Ishikawa (cell line): ENCODE measurements around the gene BBOF1.

Source experiments
- CEBPB ChIP-seq: IDR thresholded peaks from 2 replicates; pipeline ENCODE4 v1.6.1; 2012
- CREB1 ChIP-seq: IDR thresholded peaks from 2 replicates; pipeline ENCODE4 v1.6.1; 2012; ENCODE audit warnings: low read depth
- EGR1 ChIP-seq: IDR thresholded peaks from 2 replicates; pipeline ENCODE4 v1.6.1; 2012
- EP300 ChIP-seq: IDR thresholded peaks from 2 replicates; pipeline ENCODE4 v1.6.1; 2012; ENCODE audit warnings: borderline replicate concordance
- FOXM1 ChIP-seq: IDR thresholded peaks from 2 replicates; pipeline ENCODE4 v1.6.1; 2012; ENCODE audit warnings: low read depth, borderline replicate concordance
- NFIC ChIP-seq: IDR thresholded peaks from 2 replicates; pipeline ENCODE4 v1.6.1; 2012
- RAD21 ChIP-seq: IDR thresholded peaks from 2 replicates; pipeline ENCODE4 v1.6.1; 2012; ENCODE audit warnings: low read depth
- TAF1 ChIP-seq: IDR thresholded peaks from 2 replicates; pipeline ENCODE4 v1.6.1; 2012; ENCODE audit warnings: low read depth, mild to moderate bottlenecking
- TCF12 ChIP-seq: IDR thresholded peaks from 2 replicates; pipeline ENCODE4 v1.6.1; 2012; ENCODE audit warnings: low read depth
- TEAD4 ChIP-seq: IDR thresholded peaks from 2 replicates; pipeline ENCODE4 v1.6.1; 2012
- YY1 ChIP-seq: IDR thresholded peaks from 2 replicates; pipeline ENCODE4 v1.6.1; 2012; ENCODE audit warnings: low read depth
- ZBTB7A ChIP-seq: IDR thresholded peaks from 2 replicates; pipeline ENCODE4 v1.6.1; 2012; ENCODE audit warnings: low read depth
- TF ChIP-seq, protein P1 (sequence below): IDR thresholded peaks from 2 replicates; pipeline ENCODE4 v1.6.1; 2012
- TF ChIP-seq, protein P2 (sequence below): IDR thresholded peaks from 2 replicates; pipeline ENCODE4 v1.6.1; 2012

Gene BBOF1

DNA sequence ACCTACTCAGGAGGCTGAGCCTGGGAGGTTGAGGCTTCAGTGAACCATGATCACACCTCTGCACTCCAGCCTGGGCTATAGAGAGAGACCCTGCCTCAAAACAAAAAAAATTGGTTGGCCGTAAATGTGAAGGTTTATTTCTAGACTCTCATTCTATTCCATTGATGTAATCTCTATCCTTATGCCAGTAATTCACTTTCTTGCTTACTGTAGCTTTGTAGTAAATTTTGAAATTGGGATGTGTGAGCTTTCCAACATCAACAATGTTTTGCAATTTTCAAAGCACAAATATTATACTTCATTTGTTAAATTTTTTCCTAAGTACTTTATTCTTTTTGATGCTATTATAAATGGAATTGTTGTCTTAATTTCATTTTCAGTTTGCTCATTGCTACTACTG is 90.2 kb downstream of the BBOF1 start:
- TF ChIP-seq, protein P1, sequence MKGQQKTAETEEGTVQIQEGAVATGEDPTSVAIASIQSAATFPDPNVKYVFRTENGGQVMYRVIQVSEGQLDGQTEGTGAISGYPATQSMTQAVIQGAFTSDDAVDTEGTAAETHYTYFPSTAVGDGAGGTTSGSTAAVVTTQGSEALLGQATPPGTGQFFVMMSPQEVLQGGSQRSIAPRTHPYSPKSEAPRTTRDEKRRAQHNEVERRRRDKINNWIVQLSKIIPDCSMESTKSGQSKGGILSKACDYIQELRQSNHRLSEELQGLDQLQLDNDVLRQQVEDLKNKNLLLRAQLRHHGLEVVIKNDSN = no peak
- TF ChIP-seq CEBPB = no peak
- TF ChIP-seq, protein P2, sequence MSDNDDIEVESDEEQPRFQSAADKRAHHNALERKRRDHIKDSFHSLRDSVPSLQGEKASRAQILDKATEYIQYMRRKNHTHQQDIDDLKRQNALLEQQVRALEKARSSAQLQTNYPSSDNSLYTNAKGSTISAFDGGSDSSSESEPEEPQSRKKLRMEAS = no peak
- TF ChIP-seq EGR1 = no peak
- no peak for TF ChIP-seq CREB1
- TF ChIP-seq ZBTB7A = no peak
- no peak for TF ChIP-seq EP300
- TF ChIP-seq RAD21 = no peak
- TF ChIP-seq TAF1 = no peak
- no peak for TF ChIP-seq FOXM1
- TF ChIP-seq TCF12 = no peak
- TF ChIP-seq YY1 = no peak
- TF ChIP-seq NFIC = no peak
- TF ChIP-seq TEAD4 = no peak

DNA sequence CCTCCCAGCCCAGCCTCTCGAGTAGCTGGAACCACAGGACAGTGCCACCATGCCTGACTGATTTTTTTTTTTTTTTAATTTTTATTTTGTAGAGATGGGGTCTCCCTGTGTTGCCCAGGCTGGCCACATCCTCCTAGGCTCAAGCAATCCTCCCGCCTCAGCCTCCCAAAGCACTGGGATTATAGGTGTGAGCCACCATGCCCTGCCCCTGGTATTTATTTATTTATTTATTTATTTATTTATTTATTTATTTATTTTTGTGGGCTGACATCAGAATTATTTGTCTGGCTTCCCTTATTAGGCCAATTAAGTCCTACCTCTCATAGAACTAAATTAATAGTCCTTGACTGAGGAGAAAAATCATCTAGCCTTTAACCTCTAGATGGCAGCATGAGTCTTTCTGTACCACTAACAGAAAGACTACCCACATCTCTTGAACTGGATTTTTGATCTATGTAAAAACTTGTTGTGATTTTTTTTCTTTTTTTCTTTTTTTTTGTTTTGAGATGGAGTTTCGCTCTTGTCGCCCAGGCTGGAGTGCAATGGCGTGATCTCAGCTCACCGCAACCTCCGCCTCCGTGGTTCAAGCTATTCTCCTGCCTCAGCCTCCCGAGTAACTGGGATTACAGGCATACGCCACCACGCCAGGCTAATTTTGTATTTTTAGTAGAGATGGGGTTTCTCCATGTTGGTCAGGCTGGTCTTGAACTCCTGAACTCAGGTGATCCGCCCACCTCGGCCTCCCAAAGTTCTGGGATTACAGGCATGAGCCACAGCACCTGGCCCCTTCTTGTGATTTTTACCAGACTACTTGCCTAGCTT is 92.5 kb downstream of the BBOF1 start:
- peak; percentile 71 for TF ChIP-seq RAD21
